ENCODE results near the gene OCA2.
A peak's percentile ranks its signal among the peaks of the same experiment; 100 is the strongest.
"Not testable (repeated sequence)": the region's sequence is repeated elsewhere in the genome, so short reads cannot be mapped to it uniquely, and the experiment has no call there.

Gene OCA2

DNA sequence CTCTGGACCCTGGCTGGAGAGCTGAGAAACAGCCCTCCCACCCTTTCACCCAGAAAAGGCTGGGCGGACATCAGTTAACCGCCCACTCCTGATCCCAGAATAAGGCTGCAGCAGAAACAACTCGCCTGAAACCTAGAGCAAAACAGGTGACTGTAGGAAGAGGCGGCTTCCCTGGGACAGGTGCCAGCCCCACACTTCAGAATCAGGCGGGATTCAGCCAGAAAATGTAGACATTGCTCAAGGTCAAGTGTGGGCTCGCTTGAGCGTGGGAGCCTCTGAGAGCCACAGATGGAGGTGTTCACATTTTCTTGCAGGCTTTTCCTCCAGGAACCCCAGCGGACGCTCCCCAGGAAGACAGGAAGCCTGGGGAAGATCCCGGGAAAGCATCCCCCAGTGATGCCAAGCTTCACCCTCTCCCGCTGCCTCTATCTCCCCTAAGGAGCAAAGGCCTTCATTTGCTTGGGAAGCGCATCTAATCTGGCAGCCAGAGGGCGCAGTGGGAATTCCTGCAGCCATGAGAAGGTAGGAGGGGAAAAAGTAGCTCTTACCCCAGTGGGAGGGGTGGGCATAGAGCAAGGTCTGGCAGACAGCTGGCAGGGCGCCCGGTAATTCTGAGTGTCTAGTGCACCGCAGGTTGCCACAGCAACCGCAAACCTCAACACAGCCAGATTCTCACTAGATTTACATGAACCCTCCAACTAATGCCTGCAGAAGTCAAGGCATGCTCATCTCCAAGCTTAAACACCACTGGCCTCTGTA lies 77.7 kb downstream of the OCA2 start:
- peak; percentile 2 to 21 for DNase-seq

- DNase-seq, result no peak
Measured at GRCh38 chr15:28020644-28021043, 78.5 kb downstream of the OCA2 start.

- DNase-seq, result no peak
Measured at GRCh38 chr15:28019594-28020309, 79.4 kb downstream of the OCA2 start.

GRCh38 chr15:28018291-28019044 lies 80.6 kb downstream of the OCA2 start:
- no peak for DNase-seq

- no peak for DNase-seq
Measured at GRCh38 chr15:28017423-28017924, 81.6 kb downstream of the OCA2 start.

DNA sequence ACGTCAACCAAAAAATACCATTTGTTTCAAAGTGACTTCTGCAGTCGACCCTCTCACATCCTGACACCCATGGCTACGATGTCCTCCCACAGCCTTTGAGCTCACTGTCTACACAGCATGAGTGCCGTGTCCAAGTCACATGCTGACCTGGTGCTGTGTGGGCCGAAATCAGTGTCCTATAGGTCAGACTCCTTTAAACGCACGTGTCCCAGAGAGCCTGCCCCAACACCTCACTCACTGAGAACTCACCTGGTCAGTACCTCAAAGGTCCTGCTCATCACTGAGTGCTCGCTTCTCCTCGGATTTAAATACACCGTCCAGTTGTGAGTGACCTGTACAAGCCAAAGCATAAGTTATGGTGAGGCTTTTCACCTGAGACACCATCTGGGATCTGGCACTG lies 83.3 kb downstream of the OCA2 start:
- DNase-seq, result no peak

- DNase-seq, result no peak
Measured at GRCh38 chr15:28014623-28015200, 84.4 kb downstream of the OCA2 start.

GRCh38 chr15:28013976-28014375 lies 85.1 kb downstream of the OCA2 start:
- no peak for DNase-seq

DNA sequence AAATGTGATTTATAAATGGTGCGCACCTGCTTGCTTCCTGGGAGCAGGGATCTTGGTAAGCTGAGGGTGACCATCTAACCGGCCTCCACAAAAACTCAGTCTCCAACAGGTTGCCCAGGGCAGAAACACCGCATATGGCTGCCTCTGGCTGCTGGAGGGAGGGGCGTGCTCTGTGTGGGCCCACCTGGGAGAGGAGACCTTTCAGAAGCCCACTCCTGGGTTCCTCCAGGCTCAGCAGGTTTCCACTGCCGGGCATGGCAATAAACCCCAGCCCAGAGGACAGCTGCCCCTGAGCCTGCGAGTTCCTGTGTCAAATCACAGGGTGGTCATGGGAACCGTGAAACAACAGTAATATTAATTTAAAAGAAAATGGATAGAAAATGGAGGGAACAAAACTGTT lies 85.6 kb downstream of the OCA2 start:
- DNase-seq, result no peak

DNA sequence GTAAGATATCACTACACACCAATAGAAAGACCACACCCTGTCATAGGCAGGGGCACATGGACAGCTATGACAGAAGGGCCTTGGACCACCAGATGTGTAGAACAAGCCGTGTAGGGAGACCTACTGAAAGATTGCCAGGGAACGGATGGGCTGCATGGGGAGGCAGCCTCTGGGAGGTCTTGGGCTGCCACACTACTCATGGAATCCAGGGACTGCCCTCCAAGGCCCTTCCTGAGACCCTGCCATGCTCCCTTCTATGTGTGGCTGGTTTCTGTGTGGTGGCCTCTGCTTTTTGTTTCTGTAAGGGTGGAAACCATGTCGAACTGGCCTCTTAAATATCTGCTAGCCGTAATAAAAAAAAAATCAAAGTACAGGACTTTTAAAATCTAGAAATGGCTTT lies 86.9 kb downstream of the OCA2 start:
- no peak for DNase-seq

DNA sequence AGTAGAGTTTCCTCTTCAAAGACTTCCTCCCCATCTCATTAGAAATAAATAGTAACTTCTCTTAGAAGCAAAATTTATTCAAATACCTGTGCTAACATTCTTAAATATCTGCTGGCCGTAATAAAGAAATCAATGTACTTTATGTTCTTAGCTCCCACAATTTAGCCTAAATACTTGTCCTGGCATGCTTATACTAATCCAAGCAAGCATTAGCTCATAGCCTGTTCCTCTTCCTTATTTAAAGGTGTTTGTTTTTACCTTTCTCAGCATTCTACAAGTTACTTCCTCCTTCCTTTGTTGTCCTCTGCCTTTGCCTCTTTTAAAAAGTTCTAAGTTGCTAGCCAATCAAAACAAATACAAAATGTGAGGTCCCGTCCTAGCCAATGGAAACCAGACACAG lies 90.9 kb downstream of the OCA2 start:
- not testable (repeated sequence) for DNase-seq

- DNase-seq, result no peak
Measured at GRCh38 chr15:28006116-28006905, 92.8 kb downstream of the OCA2 start.

- no peak for DNase-seq
Measured at GRCh38 chr15:28005004-28005527, 94.0 kb downstream of the OCA2 start.

DNA sequence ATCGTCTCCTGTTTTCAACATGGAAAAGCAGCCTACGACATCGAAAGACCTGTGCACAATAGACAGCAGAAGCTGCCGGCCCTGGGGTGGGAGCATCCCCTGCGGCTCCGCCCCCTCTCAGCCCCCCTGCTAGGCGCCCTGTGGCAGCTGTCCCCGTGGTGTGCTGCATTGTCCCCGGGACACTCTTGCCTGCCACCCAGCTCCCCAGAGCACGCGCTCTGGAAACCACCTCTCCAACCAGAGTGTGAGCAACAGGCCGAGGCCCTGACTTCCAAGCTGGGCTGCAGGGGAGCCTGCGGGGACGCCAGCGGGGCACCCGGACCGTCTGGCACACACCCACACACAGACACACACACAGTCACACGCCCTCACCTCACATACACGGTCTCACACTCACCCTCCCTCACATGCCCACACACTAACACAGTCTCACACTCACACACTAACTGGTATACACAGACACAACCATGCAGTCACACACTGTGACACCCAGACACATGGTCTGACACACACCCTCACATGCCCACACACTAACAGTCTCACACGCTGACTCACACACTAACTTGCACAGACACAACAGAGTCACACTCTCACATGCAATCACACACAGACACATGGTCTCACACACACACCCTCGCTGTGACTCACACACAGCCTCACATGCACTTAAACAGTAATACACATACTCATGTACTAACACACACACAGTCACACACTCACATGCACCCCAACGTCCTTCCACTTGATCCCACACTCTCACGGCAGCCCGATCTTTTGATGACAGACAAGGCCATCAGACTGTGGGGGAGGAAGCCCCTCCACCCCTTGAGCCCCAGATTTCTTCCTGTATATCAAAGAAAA lies 94.7 kb downstream of the OCA2 start:
- DNase-seq, result no peak

DNA sequence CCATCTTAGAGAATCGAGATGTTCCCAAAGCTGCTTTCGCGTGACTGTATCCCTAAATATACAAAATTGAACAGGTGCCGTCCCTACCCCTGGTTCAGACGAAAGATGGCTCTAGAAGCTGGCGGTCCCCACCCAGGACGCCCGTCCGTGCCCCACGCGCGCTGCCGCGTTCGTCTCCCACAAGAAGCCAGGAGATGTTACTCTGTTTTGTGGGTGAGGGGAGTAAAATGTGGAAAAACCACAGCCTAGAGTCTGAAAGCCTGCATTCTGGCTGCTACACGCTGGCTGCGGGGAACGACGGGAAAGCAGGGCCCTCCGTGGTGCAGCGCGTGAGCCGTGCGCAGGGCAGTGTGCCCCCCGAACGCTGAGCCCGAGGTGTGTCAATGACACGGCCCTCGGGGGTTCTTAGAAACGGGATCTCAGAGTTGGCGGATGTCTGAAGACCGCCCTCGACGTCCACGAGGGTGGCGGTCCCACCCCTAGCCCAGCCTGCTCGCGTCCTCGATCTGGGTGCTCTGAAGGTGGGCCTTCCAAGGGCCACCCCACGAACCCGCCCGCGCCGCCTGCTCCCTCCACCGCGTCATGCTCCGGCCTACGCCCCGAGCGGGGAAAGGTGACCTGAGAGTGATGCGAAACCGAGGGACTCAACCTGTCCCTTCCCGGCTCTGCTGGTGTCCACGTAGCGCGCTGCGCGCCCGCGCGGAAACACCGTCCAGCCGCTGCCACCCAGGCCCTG lies 95.6 kb downstream of the OCA2 start:
- DNase-seq, result no peak

GRCh38 chr15:28002867-28003266 lies 96.2 kb downstream of the OCA2 start:
- no peak for DNase-seq

DNA sequence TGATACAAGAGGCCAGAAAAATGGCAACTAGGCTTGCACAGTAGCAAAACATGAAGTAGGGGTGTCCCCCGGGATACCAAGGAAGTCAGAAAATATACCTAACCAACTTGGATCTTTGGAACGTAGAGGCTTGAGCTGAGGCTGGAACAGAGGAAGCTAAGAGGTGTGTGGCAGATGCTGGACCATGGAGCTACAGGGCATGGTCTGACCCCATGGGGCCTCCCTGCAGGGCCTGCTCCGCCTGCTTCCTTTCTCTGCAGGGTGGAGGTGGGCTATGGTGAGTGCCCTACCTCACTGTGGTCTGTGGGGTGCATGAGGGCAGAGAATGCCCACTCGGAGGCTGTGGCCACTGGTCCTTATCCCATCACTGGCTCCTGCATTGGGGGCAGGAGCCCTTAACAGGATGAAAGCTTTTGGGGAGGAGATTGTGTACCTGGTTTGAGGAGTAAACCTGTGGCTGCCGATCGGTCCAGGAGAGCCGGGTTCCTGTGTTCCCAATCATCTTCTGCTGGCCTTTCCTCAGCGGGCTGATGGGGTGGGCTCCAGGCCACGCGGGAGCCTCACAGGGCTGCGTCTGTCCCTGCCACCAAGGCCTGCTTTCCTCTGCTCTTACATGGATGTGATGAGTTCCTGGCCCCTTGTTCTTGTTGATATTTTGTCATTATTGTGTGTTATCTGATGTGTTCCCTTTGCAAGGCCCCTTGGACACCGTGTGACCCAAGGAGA lies 96.8 kb downstream of the OCA2 start:
- no peak for DNase-seq

- no peak for DNase-seq
Measured at GRCh38 chr15:28001641-28002040, 97.5 kb downstream of the OCA2 start.

DNA sequence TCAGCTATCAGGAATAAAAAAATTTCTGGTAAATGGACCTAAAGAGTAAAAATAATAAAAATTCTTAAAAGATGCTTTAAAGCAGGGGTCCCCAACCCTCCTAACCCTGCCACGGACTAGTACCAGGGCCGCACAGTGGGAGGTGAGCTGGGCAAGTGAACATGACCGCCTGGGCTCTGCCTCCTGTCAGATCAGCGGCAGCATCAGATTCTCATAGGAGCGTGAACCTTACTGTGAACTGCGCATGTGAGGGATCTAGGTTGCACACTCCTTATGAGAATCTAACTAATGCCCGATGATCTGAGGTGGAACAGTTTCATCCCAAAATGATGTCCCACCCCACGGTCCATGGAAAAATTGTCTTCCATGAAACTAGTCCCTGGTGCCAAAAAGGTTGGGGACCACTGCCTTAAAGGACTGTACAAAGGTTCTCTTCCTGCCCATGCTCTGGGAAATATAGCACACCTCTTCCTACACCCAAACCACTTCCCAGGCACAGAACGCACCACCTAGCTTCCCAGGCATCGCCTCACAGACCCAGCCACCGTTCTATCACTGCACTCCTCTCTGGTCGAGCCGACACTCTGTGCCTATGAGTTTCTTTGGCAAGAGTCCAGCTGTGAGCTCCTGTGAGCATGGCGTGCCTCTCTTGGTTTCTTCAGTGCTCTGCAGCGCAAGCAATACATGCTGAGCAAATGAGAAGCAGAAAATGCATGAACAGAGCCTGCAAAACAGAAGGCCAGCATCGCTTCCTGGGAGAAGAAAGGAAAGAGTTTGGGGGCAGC lies 104.9 kb downstream of the OCA2 start:
- DNase-seq, result no peak
